ENCODE data around the gene ASB2. TPM values are rescaled to one million over a fixed set of nuclear protein-coding genes. Genes with fewer than 3 reads are reported as not detected.

Gene ASB2
- total and polyA plus RNA-seq, 2 experiments from 2014 or later = 191 to 208 TPM

GRCh38 chr14:93965287-93965821 lies 11.0 kb downstream of the ASB2 start:
- Histone ChIP-seq H3K4me1 (ENCODE audit: low read depth) (peaks cover 4% of the 10 kb centered on the region), H3K36me3 (no peaks in the 10 kb centered on the region), H3K4me3 (no peak overlapping the region), H3K27me3 (no peaks in the 10 kb centered on the region), H3K9me3 (ENCODE audit: low read depth) (no peaks in the 10 kb centered on the region), H3K27ac (no peak overlapping the region)
- peak in 1 of 2 donors; percentile 62 for DNase-seq (ENCODE audit: low read depth in 1 of 2, low spot score in 1 of 2)
- no peak for TF ChIP-seq CTCF (IDR thresholded peaks at IDR 0.05; ENCODE audit: low read depth, low read length)

GRCh38 chr14:93964820-93965286 lies 11.5 kb downstream of the ASB2 start:
- Histone ChIP-seq H3K27ac (no peak overlapping the region), H3K27me3 (no peaks in the 10 kb centered on the region), H3K4me3 (no peak overlapping the region), H3K4me1 (ENCODE audit: low read depth) (peaks cover 4% of the 10 kb centered on the region), H3K9me3 (ENCODE audit: low read depth) (no peaks in the 10 kb centered on the region), H3K36me3 (no peaks in the 10 kb centered on the region)
- DNase-seq (ENCODE audit: low read depth in 1 of 2, low spot score in 1 of 2) = no peak
- TF ChIP-seq CTCF (IDR thresholded peaks at IDR 0.05; ENCODE audit: low read depth, low read length) = no peak

GRCh38 chr14:93964281-93964680 lies 12.1 kb downstream of the ASB2 start:
- Histone ChIP-seq H3K27ac (no peak overlapping the region), H3K4me1 (ENCODE audit: low read depth) (peaks cover 8% of the 10 kb centered on the region), H3K4me3 (no peak overlapping the region), H3K27me3 (no peaks in the 10 kb centered on the region), H3K36me3 (no peaks in the 10 kb centered on the region), H3K9me3 (ENCODE audit: low read depth) (no peaks in the 10 kb centered on the region)
- DNase-seq (ENCODE audit: low read depth in 1 of 2, low spot score in 1 of 2) = no peak
- TF ChIP-seq CTCF (IDR thresholded peaks at IDR 0.05; ENCODE audit: low read depth, low read length) = no peak

GRCh38 chr14:93963692-93964091 lies 12.7 kb downstream of the ASB2 start:
- H3K36me3 ChIP-seq = no peaks in the 10 kb centered on the region
- no peaks in the 10 kb centered on the region for H3K27me3 ChIP-seq
- TF ChIP-seq CTCF (IDR thresholded peaks at IDR 0.05; ENCODE audit: low read depth, low read length) = no peak
- H3K27ac ChIP-seq = no peak overlapping the region
- no peaks in the 10 kb centered on the region for H3K9me3 ChIP-seq (ENCODE audit: low read depth)
- H3K4me1 ChIP-seq (ENCODE audit: low read depth) = peaks cover 14% of the 10 kb centered on the region
- no peak overlapping the region for H3K4me3 ChIP-seq
- DNase-seq (ENCODE audit: low read depth in 1 of 2, low spot score in 1 of 2) = no peak

- DNase-seq (ENCODE audit: low read depth in 1 of 2, low spot score in 1 of 2) = no peak
- H3K4me3 ChIP-seq = no peak overlapping the region
- H3K4me1 ChIP-seq (ENCODE audit: low read depth) = peaks cover 22% of the 10 kb centered on the region
- H3K27me3 ChIP-seq = no peaks in the 10 kb centered on the region
- H3K27ac ChIP-seq = peak overlapping the region; percentile 29
- H3K9me3 ChIP-seq (ENCODE audit: low read depth) = no peaks in the 10 kb centered on the region
- H3K36me3 ChIP-seq = no peaks in the 10 kb centered on the region
- TF ChIP-seq CTCF (IDR thresholded peaks at IDR 0.05; ENCODE audit: low read depth, low read length) = no peak
Observed at GRCh38 chr14:93962701-93963601, 13.4 kb downstream of the ASB2 start.

Data from cardiac muscle cell (in vitro differentiated cells and primary cell).